ENCODE measurements around the gene MAST4.
"Not testable (repeated sequence)": the region's sequence is repeated elsewhere in the genome, so short reads cannot be mapped to it uniquely, and the experiment has no call there.

MAST4 gene

DNA sequence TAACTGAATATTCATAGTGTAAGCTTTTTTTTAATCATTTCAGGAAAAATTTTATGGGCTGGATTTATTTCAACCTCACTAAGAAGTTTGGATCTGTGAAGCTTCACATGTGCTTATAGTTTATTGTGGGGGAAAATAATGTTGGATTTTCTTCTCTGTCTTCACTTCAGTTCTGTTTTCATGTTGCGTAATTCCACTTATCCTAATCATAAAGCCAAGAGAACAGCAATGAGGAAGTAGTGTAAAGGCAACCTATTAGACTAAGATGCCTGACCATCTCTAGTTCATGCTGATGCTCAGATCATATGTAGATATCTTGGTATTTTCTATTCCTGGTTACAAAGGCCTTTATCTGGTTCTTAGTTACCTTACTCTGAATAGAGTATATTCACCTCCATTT lies 550.4 kb downstream of the MAST4 start:
- no peak for DNase-seq

DNA sequence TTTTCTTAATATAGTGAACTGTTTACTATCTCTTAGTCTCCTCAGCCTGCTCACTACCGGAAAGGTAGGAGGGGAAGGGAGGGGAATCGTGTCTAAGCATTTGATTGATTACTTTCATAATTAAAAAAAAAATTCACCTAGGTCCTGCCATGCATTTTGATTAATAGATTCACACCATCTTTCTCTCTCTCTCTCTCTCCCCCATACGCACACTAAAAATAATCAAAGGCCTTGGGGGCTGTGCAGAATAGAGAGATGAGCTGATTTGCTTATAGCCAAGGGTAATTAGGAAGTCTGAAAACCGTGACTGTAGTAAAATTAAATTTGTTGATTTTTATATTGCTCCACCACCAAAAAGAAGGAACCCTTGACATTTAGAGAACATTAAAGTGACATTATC lies 550.8 kb downstream of the MAST4 start:
- DNase-seq = no peak

DNA sequence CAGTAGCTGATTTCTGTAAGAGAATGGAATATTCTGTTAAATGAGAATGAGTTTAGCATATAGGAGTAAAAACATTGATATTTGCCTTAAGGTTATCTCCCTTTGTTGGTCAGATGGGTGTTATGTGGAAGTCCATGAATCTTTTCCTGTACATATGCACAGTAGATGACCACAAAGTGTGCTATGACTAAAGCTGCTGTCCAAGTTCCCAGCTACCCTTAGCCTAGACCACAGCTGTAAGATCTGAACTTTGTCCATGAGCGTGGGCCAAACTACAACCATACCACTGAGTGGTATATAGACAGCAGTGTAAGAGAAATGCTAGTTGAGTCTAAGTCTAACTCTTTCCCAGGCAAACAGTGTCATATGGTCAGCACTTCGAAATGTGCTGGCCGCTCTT lies 551.6 kb downstream of the MAST4 start:
- DNase-seq = no peak

DNA sequence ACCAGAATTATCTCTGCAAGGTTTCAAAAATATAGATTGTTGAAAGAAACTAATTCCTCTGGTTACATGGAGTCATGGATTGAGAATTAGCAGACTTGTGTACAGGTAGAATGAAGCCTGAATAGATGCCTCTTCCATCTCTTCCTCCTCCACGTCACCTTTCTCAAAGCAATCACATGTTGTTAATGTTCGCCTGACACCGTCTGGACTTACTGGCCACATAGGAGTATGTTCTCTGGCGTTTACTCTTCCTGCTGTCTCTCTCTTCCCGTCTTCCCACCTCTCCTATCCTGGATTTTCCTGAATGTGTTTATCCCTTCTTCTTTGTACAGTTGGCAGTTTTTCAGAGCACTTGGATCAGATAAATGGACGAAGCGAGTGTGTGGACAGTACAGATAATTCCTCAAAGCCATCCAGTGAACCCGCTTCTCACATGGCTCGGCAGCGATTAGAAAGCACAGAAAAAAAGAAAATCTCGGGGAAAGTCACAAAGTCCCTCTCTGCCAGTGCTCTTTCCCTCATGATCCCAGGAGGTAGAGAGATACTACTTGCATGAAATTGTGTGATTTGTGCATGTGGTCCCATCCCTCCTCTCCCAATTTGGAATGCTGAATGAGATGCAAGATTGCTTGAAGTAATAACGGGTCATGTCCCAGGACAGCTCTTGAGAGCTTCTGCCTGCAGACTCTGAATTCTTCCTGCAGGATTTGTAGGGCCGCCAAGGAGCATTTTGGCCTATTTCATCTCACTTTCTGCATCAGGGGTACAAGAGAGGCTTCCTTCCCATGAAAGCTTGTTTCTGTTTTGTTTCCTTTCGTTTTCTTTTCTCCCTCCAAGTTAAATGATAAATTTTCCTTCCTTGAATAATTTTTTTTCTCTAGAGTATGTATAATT lies 553.1 kb downstream of the MAST4 start:
- DNase-seq = no peak

DNA sequence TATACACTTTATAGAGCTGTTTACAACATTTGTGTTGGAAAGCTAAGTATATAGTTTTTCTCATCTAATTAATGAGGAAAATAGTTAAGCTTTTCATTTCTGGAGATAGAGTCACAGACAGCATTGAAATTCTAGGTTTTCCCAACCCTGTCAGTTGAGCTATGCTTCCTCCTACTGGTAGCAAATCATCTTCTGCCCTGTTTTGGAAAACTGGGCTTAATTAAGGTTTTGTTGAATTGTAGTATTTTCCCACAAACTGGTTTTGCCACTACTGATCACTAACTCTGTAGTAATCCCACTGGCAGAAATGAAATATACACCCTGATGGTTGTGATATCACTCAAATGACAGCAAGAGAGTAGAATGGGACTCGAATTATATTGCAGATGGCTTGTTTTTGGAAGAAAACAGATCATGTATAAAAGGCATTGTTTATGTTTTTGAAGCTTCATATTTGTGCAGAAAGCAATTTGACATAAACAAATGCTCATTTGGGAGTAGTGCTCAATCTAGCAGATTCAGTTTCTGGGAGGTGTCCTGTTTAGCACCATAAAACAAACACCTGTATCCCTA lies 553.8 kb downstream of the MAST4 start:
- no peak for DNase-seq

DNA sequence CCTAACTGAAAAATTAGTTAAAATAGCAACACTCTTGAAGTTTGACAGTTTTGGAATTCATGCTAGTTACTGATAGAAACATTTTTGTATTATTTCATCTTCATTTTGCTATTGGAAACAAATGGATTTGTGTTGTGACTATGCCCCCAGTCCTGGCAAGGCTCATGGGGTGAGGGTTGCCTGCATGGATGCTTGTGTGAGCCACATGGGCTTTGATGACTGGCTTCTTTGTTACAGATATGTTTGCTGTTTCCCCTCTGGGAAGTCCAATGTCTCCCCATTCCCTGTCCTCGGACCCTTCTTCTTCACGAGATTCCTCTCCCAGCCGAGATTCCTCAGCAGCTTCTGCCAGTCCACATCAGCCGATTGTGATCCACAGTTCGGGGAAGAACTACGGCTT lies 556.2 kb downstream of the MAST4 start:
- DNase-seq = no peak

DNA sequence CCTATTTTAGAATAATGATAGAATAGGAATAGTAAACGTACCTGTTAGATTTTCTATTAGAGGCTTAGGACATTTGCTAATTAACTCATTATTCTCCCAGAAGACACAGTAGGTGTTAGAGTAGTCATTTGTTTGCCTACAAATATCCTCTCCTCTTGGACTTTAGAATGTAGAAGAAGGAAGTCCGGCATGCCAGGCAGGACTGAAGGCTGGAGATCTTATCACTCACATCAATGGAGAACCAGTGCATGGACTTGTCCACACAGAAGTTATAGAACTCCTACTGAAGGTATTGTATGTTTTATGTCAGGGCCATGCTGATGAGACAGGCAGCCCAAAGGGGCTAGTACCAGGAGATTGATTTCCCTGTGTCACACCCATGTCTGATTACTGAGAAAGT lies 557.1 kb downstream of the MAST4 start:
- no peak for DNase-seq

DNA sequence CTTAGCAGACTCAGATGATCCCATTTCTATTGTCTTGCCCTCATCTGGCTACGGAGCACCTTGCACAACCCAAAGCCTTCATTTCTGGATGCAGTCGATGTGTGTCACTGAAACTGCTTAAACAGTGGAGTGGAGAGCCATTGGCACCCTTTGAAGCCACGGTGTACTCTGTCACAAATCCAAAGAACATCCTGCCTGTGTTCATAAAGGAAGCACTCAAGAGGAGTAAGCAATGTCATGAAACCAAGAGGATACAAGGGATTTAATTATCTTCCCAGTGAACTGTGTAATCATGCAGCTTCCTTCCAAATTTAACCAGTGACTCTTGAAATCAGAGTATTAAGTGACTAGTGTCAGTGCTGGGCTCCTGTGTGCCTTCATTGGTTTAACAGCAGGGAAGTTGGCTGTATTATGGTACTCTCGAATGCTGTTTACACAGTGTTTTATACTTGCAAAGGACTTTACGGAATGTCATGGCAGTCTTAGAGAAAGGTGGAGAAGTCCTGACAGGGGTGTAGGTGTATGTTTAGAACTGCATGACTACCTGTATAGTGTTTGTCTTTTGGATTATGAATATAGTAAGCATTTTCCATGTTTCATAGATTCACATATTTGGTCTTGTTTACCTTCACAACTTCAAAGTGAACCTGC lies 558.5 kb downstream of the MAST4 start:
- DNase-seq = no peak

DNA sequence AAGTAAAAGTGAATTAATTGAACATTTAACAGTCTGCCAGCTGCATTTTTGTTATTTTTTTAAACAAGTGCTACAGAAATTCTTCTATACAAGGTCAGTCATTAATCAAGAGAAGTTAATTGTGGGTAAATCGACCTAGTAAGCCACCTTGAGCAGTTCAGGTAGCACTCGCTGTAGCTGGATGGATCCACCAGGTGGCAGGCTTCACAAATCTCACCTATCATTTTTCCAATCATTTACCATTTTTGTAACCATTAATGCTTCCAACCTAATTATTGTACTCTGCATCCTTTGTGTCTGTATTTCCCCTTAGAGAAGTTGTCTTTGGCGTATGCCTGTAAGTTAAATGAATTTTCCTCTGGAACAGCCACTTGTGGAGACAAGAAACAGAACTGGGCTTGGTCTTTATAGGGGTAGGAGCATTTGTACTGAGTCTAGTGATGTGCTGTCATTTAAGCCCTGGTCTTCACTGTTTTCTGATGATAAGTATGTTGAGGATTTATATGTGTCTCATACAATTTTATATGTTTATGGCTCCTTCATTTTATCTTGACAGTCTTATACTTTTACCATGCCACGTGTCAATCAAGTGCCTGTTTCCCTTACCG lies 560.9 kb downstream of the MAST4 start:
- no peak for DNase-seq

DNA sequence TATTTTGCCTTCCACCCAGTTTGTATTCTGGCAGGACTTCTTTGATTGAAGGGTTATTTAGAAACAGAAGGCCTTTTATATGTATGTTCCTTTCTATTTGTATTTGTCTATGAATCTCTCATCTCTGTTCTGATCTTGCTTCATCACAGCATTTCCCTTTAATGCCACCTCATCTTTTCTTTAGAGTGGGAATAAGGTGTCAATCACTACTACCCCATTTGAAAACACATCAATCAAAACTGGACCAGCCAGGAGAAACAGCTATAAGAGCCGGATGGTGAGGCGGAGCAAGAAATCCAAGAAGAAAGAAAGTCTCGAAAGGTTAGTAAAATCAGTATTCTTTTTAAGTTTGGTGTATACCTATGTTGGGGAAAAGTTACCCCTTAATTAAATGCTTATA lies 564.1 kb downstream of the MAST4 start:
- no peak for DNase-seq

DNA sequence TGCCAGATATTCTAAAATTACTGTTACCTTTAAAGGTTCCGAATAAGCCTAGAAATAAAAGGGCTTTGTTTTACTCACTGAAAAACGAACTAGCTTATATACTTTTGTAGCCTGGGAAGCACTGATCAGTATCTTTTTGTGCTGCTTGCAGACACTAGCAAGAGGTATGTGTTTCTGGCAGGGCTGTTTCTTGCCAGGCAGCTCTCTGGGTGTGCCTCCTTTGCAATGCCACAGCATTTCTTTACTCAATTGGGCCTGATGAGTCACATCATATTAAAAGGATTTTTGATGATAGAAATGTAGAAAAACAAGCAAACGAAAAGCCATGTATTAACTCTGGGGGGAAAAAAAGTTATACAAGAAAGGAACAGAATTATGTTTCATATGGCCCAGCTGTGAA lies 564.8 kb downstream of the MAST4 start:
- no peak for DNase-seq

DNA sequence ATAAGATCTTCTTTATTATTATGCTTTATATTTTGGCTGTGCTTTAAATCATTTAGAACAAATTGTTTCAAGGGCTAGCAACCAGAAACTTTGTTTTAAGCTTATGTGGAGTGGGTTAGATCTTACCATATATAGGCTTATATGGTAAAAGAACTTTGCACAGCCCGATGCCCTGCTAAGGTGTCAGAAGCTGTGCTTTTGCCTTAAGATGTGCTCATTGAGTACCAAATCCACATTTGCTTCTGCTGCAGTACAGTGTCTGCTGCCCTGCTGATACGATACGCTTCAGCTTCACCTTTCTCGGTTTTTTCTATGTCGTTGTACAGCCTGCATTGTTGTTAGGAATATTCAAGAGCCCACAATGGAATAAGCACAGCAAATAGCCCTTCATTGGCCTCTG lies 565.6 kb downstream of the MAST4 start:
- DNase-seq = no peak

DNA sequence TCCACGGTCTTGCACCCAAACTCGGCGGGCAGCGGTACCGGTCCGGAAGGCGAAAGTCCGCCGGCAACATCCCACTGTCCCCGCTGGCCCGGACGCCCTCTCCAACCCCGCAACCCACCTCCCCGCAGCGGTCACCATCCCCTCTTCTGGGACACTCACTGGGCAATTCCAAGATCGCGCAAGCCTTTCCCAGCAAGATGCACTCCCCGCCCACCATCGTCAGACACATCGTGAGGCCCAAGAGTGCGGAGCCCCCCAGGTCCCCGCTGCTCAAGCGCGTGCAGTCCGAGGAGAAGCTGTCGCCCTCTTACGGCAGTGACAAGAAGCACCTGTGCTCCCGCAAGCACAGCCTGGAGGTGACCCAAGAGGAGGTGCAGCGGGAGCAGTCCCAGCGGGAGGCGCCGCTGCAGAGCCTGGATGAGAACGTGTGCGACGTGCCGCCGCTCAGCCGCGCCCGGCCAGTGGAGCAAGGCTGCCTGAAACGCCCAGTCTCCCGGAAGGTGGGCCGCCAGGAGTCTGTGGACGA lies 567.1 kb downstream of the MAST4 start:
- no peak for DNase-seq

DNA sequence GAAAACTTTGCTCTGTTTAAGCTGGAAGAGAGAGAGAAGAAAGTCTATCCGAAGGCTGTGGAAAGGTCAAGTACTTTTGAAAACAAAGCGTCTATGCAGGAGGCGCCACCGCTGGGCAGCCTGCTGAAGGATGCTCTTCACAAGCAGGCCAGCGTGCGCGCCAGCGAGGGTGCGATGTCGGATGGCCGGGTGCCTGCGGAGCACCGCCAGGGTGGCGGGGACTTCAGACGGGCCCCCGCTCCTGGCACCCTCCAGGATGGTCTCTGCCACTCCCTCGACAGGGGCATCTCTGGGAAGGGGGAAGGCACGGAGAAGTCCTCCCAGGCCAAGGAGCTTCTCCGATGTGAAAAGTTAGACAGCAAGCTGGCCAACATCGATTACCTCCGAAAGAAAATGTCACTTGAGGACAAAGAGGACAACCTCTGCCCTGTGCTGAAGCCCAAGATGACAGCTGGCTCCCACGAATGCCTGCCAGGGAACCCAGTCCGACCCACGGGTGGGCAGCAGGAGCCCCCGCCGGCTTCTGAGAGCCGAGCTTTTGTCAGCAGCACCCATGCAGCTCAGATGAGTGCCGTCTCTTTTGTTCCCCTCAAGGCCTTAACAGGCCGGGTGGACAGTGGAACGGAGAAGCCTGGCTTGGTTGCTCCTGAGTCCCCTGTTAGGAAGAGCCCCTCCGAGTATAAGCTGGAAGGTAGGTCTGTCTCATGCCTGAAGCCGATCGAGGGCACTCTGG lies 567.8 kb downstream of the MAST4 start:
- DNase-seq = no peak

DNA sequence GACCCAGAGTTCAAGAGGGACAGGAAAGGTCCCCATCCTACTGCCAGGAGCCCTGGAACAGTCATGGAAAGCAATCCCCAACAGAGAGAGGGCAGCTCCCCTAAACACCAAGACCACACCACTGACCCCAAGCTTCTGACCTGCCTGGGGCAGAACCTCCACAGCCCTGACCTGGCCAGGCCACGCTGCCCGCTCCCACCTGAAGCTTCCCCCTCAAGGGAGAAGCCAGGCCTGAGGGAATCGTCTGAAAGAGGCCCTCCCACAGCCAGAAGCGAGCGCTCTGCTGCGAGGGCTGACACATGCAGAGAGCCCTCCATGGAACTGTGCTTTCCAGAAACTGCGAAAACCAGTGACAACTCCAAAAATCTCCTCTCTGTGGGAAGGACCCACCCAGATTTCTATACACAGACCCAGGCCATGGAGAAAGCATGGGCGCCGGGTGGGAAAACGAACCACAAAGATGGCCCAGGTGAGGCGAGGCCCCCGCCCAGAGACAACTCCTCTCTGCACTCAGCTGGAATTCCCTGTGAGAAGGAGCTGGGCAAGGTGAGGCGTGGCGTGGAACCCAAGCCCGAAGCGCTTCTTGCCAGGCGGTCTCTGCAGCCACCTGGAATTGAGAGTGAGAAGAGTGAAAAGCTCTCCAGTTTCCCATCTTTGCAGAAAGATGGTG lies 568.8 kb downstream of the MAST4 start:
- DNase-seq = no peak

DNA sequence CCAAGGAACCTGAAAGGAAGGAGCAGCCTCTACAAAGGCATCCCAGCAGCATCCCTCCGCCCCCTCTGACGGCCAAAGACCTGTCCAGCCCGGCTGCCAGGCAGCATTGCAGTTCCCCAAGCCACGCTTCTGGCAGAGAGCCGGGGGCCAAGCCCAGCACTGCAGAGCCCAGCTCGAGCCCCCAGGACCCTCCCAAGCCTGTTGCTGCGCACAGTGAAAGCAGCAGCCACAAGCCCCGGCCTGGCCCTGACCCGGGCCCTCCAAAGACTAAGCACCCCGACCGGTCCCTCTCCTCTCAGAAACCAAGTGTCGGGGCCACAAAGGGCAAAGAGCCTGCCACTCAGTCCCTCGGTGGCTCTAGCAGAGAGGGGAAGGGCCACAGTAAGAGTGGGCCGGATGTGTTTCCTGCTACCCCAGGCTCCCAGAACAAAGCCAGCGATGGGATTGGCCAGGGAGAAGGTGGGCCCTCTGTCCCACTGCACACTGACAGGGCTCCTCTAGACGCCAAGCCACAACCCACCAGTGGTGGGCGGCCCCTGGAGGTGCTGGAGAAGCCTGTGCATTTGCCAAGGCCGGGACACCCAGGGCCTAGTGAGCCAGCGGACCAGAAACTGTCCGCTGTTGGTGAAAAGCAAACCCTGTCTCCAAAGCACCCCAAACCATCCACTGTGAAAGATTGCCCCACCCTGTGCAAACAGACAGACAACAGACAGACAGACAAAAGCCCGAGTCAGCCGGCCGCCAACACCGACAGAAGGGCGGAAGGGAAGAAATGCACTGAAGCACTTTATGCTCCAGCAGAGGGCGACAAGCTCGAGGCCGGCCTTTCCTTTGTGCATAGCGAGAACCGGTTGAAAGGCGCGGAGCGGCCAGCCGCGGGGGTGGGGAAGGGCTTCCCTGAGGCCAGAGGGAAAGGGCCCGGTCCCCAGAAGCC lies 569.6 kb downstream of the MAST4 start:
- peak; percentile 89 for DNase-seq

DNA sequence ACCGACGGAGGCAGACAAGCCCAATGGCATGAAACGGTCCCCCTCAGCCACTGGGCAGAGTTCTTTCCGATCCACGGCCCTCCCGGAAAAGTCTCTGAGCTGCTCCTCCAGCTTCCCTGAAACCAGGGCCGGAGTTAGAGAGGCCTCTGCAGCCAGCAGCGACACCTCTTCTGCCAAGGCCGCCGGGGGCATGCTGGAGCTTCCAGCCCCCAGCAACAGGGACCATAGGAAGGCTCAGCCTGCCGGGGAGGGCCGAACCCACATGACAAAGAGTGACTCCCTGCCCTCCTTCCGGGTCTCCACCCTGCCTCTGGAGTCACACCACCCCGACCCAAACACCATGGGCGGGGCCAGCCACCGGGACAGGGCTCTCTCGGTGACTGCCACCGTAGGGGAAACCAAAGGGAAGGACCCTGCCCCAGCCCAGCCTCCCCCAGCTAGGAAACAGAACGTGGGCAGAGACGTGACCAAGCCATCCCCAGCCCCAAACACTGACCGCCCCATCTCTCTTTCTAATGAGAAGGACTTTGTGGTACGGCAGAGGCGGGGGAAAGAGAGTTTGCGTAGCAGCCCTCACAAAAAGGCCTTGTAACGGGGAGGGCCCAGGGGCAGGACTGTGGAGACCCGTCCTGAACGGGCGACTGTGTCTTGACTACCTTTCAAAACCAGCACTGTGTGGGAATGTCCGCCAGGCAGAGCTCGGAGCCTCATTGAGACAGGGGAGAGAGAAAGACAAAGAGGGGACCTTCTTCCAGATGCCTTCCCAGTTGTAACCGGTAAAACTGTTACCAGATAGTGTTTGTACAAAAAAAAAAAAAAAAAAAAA lies 570.5 kb downstream of the MAST4 start:
- DNase-seq = no peak

DNA sequence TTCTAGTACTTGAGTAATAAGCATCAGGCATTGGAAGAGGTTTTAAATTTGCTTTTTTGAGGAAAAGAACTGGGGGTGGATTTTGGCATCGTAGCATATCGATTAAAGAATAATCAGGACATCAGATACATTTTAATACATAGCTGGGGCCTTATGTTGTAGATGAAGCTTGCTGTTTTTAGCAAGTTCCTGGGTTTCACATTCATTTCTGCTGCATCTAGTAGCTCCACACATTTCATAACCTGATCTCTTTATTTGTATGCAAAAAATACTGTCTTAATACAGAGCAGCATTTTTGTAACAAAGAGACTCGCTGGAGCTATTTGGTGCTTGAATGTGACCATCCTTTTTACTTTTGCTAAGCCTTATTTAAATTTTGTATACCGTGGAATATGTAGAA lies 571.9 kb downstream of the MAST4 start:
- DNase-seq = no peak

DNA sequence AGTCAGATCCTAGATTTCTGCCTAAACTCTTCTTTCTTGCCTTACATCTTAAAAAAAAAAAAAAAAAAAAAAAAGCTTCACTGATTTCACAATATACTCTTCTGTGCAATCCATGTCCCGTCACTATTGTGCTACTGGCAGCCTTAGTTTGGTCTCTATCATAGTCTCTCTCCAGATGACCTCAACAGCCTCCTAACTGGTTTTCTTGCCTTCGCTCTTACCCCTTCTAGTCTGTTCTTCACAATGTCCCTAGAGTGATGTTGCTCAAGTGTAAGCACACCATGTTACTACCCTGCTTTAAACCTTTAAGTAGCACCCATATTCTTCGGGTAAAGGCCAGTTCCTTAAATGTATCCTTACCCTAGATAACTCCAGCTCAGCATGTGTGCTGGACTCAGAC lies 574.6 kb downstream of the MAST4 start:
- no peak for DNase-seq

DNA sequence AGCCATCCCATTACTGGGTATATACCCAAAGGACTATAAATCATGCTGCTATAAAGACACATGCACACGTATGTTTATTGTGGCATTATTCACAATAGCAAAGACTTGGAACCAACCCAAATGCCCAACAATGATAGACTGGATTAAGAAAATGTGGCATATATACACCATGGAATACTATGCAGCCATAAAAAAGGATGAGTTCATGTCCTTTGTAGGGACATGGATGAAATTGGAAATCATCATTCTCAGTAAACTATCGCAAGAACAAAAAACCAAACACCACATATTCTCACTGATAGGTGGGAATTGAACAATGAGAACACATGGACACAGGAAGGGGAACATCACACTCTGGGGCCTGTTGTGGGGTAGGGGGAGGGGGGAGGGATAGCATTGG lies 577.2 kb downstream of the MAST4 start:
- DNase-seq = not testable (repeated sequence)
